ENCODE results near the gene VGLL4. TPM values are rescaled to one million over a fixed set of nuclear protein-coding genes. Genes with fewer than 3 reads are reported as not detected.

VGLL4 gene
- total and polyA plus RNA-seq, 4 donors, result 44.7 to 104 (median 70.7) TPM

- Histone ChIP-seq H3K9me3 (ENCODE audit: control insufficient read depth, low read length) (no peaks in the 10 kb centered on the region), H3K4me1 (ENCODE audit: control insufficient read depth in 1 of 2, insufficient read depth in 2 of 2, low read length in 2 of 2) (no peaks in the 10 kb centered on the region), H3K27me3 (ENCODE audit: control insufficient read depth in 1 of 2, insufficient read depth in 2 of 2, low read length in 1 of 2) (no peaks in the 10 kb centered on the region), H3K4me3 (ENCODE audit: low read length in 2 of 2) (no peak overlapping the region), H3K27ac (ENCODE audit: low read depth in 1 of 2, low read length in 2 of 2) (no peak overlapping the region), H3K36me3 (ENCODE audit: control insufficient read depth in 1 of 2, insufficient read depth in 2 of 2, low read length in 1 of 2) (no peaks in the 10 kb centered on the region)
- intact Hi-C loops (cut with DNase I), result loop anchor here (5.0 to 10.0 kb wide), 2 partner anchors 82 to 175 kb away; partner anchors contain the start of gene VGLL4 (in 1 of the 2)
- ATAC-seq (ENCODE audit: low FRiP score) (no peak), DNase-seq (peak in 1 of 2 donors; percentile 70)
- WGBS, 2 donors, result 48 to 56% methylated on average over 15 of the region's 15 CpGs
These were observed 83.7 kb downstream of the VGLL4 start for GRCh38 chr3:11559816-11560633.

GRCh38 chr3:11558918-11559815 lies 84.5 kb downstream of the VGLL4 start:
- no peaks in the 10 kb centered on the region for H3K9me3 ChIP-seq (ENCODE audit: control insufficient read depth, low read length)
- H3K27ac ChIP-seq (ENCODE audit: low read depth in 1 of 2, low read length in 2 of 2), result peak overlapping the region in 1 of 2 donors; percentile 1
- ATAC-seq (ENCODE audit: low FRiP score) (no peak), DNase-seq (peak in 1 of 2 donors; percentile 75)
- H3K27me3 ChIP-seq (ENCODE audit: control insufficient read depth in 1 of 2, insufficient read depth in 2 of 2, low read length in 1 of 2), result no peaks in the 10 kb centered on the region
- WGBS, 2 donors, result 88 to 89% methylated on average over 37 of the region's 37 CpGs
- H3K36me3 ChIP-seq (ENCODE audit: control insufficient read depth in 1 of 2, insufficient read depth in 2 of 2, low read length in 1 of 2), result no peaks in the 10 kb centered on the region
- H3K4me3 ChIP-seq (ENCODE audit: low read length in 2 of 2), result no peak overlapping the region
- intact Hi-C loops (cut with DNase I), result loop anchor here (5.0 to 10.0 kb wide), 2 partner anchors 83 to 174 kb away; partner anchors contain the start of gene VGLL4 (in 1 of the 2)
- H3K4me1 ChIP-seq (ENCODE audit: control insufficient read depth in 1 of 2, insufficient read depth in 2 of 2, low read length in 2 of 2), result no peaks in the 10 kb centered on the region

- intact Hi-C loops (cut with DNase I), result loop anchor here (5.0 to 10.0 kb wide), 2 partner anchors 84 to 174 kb away; partner anchors contain the start of gene VGLL4 (in 1 of the 2)
- H3K36me3 ChIP-seq (ENCODE audit: control insufficient read depth in 1 of 2, insufficient read depth in 2 of 2, low read length in 1 of 2), result no peaks in the 10 kb centered on the region
- no peak for ATAC-seq (ENCODE audit: low FRiP score)
- H3K27ac ChIP-seq (ENCODE audit: low read depth in 1 of 2, low read length in 2 of 2), result peak overlapping the region in 1 of 2 donors; percentile 1
- no peaks in the 10 kb centered on the region for H3K9me3 ChIP-seq (ENCODE audit: control insufficient read depth, low read length)
- WGBS, 2 donors, result 63 to 66% methylated on average over 17 of the region's 17 CpGs
- DNase-seq, result peak in 1 of 2 donors; percentile 70
- H3K4me3 ChIP-seq (ENCODE audit: low read length in 2 of 2), result no peak overlapping the region
- H3K4me1 ChIP-seq (ENCODE audit: control insufficient read depth in 1 of 2, insufficient read depth in 2 of 2, low read length in 2 of 2), result no peaks in the 10 kb centered on the region
- H3K27me3 ChIP-seq (ENCODE audit: control insufficient read depth in 1 of 2, insufficient read depth in 2 of 2, low read length in 1 of 2), result no peaks in the 10 kb centered on the region
These were observed 85.3 kb downstream of the VGLL4 start for GRCh38 chr3:11558411-11558903.

- H3K9me3 ChIP-seq (ENCODE audit: control insufficient read depth, low read length), result no peaks in the 10 kb centered on the region
- no peak overlapping the region for H3K4me3 ChIP-seq (ENCODE audit: low read length in 2 of 2)
- H3K4me1 ChIP-seq (ENCODE audit: control insufficient read depth in 1 of 2, insufficient read depth in 2 of 2, low read length in 2 of 2), result no peaks in the 10 kb centered on the region
- DNase-seq (peak in 1 of 2 donors; percentile 80), ATAC-seq (ENCODE audit: low FRiP score) (no peak)
- H3K27me3 ChIP-seq (ENCODE audit: control insufficient read depth in 1 of 2, insufficient read depth in 2 of 2, low read length in 1 of 2), result no peaks in the 10 kb centered on the region
- WGBS, 2 donors, result 27 to 38% methylated on average over 13 of the region's 13 CpGs
- no peaks in the 10 kb centered on the region for H3K36me3 ChIP-seq (ENCODE audit: control insufficient read depth in 1 of 2, insufficient read depth in 2 of 2, low read length in 1 of 2)
- H3K27ac ChIP-seq (ENCODE audit: low read depth in 1 of 2, low read length in 2 of 2), result no peak overlapping the region
- intact Hi-C loops (cut with DNase I), result loop anchor here (5.0 to 10.0 kb wide), 2 partner anchors 84 to 173 kb away; partner anchors contain the start of gene VGLL4 (in 1 of the 2)
These were observed 85.7 kb downstream of the VGLL4 start for GRCh38 chr3:11558002-11558401.

GRCh38 chr3:11556851-11557644 lies 86.7 kb downstream of the VGLL4 start:
- WGBS, 2 donors, result 41 to 45% methylated on average over 16 of the region's 16 CpGs
- ATAC-seq (ENCODE audit: low FRiP score) (no peak), DNase-seq (peak; percentile 74 to 76)
- Histone ChIP-seq H3K9me3 (ENCODE audit: control insufficient read depth, low read length) (no peaks in the 10 kb centered on the region), H3K36me3 (ENCODE audit: control insufficient read depth in 1 of 2, insufficient read depth in 2 of 2, low read length in 1 of 2) (no peaks in the 10 kb centered on the region), H3K27ac (ENCODE audit: low read depth in 1 of 2, low read length in 2 of 2) (no peak overlapping the region), H3K4me3 (ENCODE audit: low read length in 2 of 2) (no peak overlapping the region), H3K4me1 (ENCODE audit: control insufficient read depth in 1 of 2, insufficient read depth in 2 of 2, low read length in 2 of 2) (no peaks in the 10 kb centered on the region), H3K27me3 (ENCODE audit: control insufficient read depth in 1 of 2, insufficient read depth in 2 of 2, low read length in 1 of 2) (no peaks in the 10 kb centered on the region)
- intact Hi-C loops (cut with DNase I), result loop anchor here (5.0 to 10.0 kb wide), 2 partner anchors 85 to 172 kb away; partner anchors contain the start of gene VGLL4 (in 1 of the 2)

GRCh38 chr3:11555881-11556633 lies 87.7 kb downstream of the VGLL4 start:
- no peak overlapping the region for H3K4me3 ChIP-seq (ENCODE audit: low read length in 2 of 2)
- 72 to 75% methylated on average over 23 of the region's 23 CpGs for WGBS, 2 donors
- H3K9me3 ChIP-seq (ENCODE audit: control insufficient read depth, low read length), result no peaks in the 10 kb centered on the region
- peak in 1 of 2 donors; percentile 43 for DNase-seq
- no peaks in the 10 kb centered on the region for H3K4me1 ChIP-seq (ENCODE audit: control insufficient read depth in 1 of 2, insufficient read depth in 2 of 2, low read length in 2 of 2)
- H3K36me3 ChIP-seq (ENCODE audit: control insufficient read depth in 1 of 2, insufficient read depth in 2 of 2, low read length in 1 of 2), result no peaks in the 10 kb centered on the region
- H3K27me3 ChIP-seq (ENCODE audit: control insufficient read depth in 1 of 2, insufficient read depth in 2 of 2, low read length in 1 of 2), result no peaks in the 10 kb centered on the region
- peak overlapping the region in 1 of 2 donors; percentile 96 for H3K27ac ChIP-seq (ENCODE audit: low read depth in 1 of 2, low read length in 2 of 2)
- intact Hi-C loops (cut with DNase I), result loop anchor here (5.0 to 10.0 kb wide), 2 partner anchors 86 to 171 kb away; partner anchors contain the start of gene VGLL4 (in 1 of the 2)
- ATAC-seq (ENCODE audit: low FRiP score), result no peak

- peak overlapping the region in 1 of 2 donors; percentile 96 for H3K27ac ChIP-seq (ENCODE audit: low read depth in 1 of 2, low read length in 2 of 2)
- no peaks in the 10 kb centered on the region for H3K27me3 ChIP-seq (ENCODE audit: control insufficient read depth in 1 of 2, insufficient read depth in 2 of 2, low read length in 1 of 2)
- no peaks in the 10 kb centered on the region for H3K36me3 ChIP-seq (ENCODE audit: control insufficient read depth in 1 of 2, insufficient read depth in 2 of 2, low read length in 1 of 2)
- no peaks in the 10 kb centered on the region for H3K4me1 ChIP-seq (ENCODE audit: control insufficient read depth in 1 of 2, insufficient read depth in 2 of 2, low read length in 2 of 2)
- WGBS, 2 donors, result 56 to 67% methylated on average over 11 to 13 of the region's 13 CpGs
- H3K4me3 ChIP-seq (ENCODE audit: low read length in 2 of 2), result no peak overlapping the region
- intact Hi-C loops (cut with DNase I), result loop anchor here (5.0 to 10.0 kb wide), 2 partner anchors 87 to 170 kb away; partner anchors contain the start of gene VGLL4 (in 1 of the 2)
- DNase-seq, result peak in 1 of 2 donors; percentile 50
- no peak for ATAC-seq (ENCODE audit: low FRiP score)
- H3K9me3 ChIP-seq (ENCODE audit: control insufficient read depth, low read length), result no peaks in the 10 kb centered on the region
These were observed 88.4 kb downstream of the VGLL4 start for GRCh38 chr3:11555211-11555782.
